ENCODE measurements around the gene CFAP298.

DNA sequence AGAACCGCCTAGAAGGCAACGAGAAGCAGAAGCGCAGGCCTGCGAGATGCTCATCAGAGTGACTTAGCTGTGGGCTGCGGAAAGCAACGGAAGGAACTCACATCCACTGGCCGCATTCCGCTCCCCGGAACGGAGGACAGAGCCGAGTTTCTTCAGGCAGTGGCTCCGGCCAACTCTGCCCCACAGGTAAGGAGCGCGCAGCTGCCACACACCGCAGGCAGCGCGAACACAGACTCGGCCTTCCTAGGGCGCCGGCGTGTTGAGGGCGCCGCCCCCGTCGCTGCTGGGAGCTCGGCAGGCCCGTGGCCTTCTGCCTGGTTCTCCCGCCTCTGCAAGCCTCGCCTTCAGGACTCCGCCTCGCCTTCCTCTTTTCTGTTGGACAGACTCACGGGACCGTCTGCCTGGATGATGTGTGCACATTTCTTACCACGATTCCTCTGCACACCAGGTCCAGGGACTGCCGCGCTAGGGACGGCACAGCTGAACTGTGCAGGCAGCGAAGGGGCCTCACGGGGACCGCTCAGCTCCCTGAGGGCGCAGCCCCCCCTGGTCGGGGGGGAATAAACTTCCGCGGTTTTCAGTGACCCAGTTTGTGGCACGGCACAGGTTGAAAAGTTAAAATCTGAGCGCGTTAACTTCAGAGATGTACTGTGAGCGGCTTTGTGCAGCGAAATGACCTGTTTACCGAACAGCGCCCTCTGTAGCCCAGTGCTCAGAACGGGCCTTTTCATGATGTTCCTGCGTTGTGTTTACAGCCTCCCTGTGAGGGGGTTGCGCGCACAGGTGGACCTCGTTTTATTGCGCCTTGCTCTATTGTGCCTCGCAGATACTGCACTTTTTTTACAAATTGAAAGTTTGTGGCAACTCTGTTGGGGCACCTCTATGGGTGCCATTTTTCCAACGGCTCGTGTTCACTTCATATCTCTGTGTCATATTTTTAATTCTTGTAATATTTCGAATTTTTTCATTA lies 42.6 kb downstream of the CFAP298 start:
- TF ChIP-seq MAX (IDR thresholded peaks at IDR 0.05) = peak; percentile 76
- TF ChIP-seq, protein P1, sequence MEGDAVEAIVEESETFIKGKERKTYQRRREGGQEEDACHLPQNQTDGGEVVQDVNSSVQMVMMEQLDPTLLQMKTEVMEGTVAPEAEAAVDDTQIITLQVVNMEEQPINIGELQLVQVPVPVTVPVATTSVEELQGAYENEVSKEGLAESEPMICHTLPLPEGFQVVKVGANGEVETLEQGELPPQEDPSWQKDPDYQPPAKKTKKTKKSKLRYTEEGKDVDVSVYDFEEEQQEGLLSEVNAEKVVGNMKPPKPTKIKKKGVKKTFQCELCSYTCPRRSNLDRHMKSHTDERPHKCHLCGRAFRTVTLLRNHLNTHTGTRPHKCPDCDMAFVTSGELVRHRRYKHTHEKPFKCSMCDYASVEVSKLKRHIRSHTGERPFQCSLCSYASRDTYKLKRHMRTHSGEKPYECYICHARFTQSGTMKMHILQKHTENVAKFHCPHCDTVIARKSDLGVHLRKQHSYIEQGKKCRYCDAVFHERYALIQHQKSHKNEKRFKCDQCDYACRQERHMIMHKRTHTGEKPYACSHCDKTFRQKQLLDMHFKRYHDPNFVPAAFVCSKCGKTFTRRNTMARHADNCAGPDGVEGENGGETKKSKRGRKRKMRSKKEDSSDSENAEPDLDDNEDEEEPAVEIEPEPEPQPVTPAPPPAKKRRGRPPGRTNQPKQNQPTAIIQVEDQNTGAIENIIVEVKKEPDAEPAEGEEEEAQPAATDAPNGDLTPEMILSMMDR (CRISPR knock-in tag; IDR thresholded peaks at IDR 0.05) = peak; percentile 86

Measured in HepG2 (cell line).